ENCODE results near the gene APOL6.

DNA sequence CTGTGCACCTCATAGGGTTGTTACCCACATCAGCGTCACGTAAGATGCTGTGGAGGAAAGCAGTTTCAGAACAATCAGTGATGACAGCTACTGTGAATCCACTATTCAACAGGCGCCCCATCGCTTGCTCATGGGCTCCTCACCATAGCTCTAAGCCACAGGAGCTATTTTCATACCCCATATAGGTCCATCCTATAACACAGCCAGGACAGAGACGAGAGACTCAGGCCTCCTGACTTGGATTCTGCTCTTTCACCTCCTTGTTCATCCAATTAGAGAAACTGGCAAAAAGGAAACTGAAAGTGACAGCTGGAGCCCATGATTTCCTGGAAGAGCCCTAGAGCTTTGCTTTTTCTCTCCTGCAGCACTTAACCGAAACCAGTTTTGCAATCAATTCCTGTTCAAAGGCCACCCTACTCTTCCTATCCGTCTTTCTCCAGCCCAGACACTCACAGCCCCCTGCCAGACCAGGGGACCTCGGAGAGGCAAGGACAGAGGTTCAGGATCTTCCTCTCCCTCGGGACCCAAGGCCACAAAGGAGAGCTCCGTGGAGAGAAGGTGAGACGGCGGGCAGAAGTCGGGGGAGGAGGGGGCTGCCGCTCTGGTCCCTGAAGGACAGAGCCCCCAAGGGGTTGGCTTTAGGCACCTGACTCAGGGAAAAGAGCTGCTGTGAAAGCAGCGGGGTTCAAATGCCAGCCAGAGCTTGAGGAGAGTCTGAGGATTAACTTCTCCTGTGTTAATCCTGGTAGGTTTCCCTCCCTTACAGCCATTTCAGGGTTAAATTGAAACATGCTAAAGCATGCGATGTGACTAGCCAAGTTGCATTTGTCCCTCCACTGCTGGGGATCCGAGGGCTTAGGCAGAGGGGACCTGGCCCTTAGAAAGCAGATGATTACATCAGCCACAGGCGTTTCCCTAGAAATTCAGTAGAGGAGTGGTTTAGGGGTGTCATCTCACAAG, at the start of gene APOL6:
- TF ChIP-seq, protein P1, sequence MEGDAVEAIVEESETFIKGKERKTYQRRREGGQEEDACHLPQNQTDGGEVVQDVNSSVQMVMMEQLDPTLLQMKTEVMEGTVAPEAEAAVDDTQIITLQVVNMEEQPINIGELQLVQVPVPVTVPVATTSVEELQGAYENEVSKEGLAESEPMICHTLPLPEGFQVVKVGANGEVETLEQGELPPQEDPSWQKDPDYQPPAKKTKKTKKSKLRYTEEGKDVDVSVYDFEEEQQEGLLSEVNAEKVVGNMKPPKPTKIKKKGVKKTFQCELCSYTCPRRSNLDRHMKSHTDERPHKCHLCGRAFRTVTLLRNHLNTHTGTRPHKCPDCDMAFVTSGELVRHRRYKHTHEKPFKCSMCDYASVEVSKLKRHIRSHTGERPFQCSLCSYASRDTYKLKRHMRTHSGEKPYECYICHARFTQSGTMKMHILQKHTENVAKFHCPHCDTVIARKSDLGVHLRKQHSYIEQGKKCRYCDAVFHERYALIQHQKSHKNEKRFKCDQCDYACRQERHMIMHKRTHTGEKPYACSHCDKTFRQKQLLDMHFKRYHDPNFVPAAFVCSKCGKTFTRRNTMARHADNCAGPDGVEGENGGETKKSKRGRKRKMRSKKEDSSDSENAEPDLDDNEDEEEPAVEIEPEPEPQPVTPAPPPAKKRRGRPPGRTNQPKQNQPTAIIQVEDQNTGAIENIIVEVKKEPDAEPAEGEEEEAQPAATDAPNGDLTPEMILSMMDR (IDR thresholded peaks at IDR 0.05; ENCODE audit: low read depth, low read length, poor library complexity, severe bottlenecking) = no peak
- TF ChIP-seq EZH2phosphoT487 (IDR thresholded peaks at IDR 0.05; ENCODE audit: borderline replicate concordance, low read length) = no peak
